Activated T-helper 1 cell treated with anti-CD3 and anti-CD28 coated beads, Interleukin-2, amount 50 U/mL, for 16 hours (primary cell): ENCODE results near the gene SEC11A.

Source experiments
- DNase-seq, 2 donors: peaks; one replicate each; pipeline ENCODE4 v3.0.0-alpha.2; 2020; ENCODE audit warnings: low read depth in 1 of 2, low spot score in 1 of 2

The SEC11A gene

GRCh38 chr15:84684092-84684491, 31.8 kb downstream of the SEC11A start:
- no peak for DNase-seq

DNA sequence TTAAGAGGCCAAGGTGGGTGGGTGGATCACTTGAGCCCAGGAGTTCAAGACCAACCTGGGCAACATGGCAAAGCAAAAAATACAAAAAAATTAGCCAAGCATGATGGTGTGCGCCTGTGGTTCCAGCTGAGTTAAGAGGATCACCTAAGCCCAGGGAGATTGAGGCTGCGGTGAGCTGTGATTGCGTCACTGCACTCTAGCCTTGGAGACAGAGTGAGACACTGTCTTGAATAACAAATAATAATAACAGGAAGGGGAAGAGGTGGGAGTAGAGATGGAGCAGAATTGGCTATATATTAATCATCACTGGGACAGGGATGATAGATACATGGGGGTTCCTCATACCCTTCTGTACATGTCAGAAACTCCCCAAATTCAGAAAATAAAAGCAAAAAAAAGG, 34.1 kb downstream of the SEC11A start:
- peak in 1 of 2 donors; percentile 20 for DNase-seq

DNA sequence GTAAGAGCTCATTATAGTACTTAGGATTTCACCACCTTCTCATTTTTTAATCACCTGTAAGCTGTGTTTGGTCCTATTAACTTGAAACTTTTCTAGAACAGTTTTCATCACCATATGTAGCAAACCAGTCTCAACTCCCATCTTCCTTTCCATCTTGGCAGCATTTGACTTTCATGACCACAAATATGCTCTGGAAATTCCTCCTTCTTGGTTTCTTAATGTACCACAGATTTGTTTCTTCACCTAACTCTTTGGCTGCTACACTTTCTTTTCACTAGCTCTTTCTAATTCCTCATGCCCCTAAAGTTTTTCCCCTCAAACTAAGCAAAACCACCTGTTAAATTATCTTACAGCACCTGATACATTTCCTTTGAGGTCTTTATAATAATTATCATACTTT, 44.7 kb downstream of the SEC11A start:
- DNase-seq = no peak

GRCh38 chr15:84669726-84670125, 46.2 kb downstream of the SEC11A start:
- no peak for DNase-seq

- no peak for DNase-seq
Observed at GRCh38 chr15:84668221-84668982, 47.5 kb downstream of the SEC11A start.

GRCh38 chr15:84666373-84666772, 49.6 kb downstream of the SEC11A start:
- no peak for DNase-seq

GRCh38 chr15:84661001-84661400, 54.9 kb downstream of the SEC11A start:
- no peak for DNase-seq

GRCh38 chr15:84659904-84660781, 55.8 kb downstream of the SEC11A start:
- DNase-seq = no peak

DNA sequence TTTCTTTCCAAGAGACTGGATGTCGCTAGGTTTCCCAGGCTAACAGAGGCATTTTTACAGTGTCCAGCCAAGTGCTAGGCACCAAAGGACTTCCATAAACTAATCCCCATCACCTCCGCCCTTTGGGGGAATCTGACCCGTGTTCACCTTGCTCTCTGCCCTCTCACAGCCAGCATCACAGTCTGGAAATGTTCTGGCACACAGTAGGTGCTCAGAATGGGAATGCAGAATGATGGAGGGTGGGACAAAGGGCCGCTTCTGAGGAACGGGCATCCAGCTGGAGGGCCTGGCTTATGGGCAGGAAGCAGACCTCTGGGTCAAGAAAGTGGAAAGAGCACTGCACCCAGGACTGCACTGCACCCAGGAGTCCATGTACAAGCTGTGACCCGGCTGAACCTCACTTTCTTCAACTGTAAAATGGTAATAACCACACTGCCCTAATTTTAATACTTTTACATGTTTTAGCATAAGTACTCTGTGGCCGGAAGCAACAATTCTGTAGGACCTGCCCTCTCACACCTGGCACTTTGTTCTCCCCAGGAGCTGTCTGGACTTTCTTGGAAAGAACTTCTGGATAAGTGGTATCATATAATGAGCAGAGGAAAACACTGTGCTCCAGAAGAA, 57.0 kb downstream of the SEC11A start:
- no peak for DNase-seq

DNA sequence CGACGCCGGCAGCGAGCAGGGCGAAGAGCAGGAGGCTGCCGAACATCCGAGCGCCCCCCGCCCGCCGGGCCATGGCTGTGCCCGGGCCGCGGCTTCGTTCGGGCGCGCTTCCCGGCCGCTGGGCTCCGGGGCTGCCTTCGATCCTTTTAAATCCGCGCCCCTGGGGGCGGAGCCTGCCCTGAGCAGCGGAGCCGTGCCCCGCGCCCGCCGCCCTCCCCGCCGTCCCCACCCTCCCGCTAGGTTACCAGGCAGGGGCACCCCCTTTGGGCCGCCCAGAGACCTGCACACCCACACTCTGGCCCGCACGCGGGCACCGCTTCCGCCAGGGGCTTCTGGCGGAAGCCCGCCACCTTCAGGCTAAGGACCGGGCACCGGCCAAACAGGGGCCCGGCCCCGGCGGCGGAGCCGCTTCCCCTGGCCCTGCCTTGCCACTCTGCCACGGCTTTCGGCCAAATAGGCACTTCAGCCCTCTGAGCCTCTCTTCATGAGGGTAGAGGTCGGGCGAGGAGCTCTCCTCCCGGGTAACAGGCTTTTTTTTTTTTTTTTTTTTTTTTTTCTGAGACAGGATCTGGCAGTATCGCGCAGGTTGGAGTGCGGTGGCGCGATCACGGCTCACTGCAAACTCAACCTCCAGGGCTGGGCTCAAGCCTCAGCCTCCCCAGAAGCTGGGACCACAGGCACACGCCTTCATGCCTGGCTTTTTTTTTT, 57.7 kb downstream of the SEC11A start, which contains the start of gene NMB:
Gene NMB (minus strand): TSS at position 120 of the 708 bp plus-strand sequence. CDS start 47 bp downstream, at position 73.
- DNase-seq = peak; percentile 60 to 80

GRCh38 chr15:84657748-84658079, 58.2 kb downstream of the SEC11A start:
- DNase-seq = no peak

DNA sequence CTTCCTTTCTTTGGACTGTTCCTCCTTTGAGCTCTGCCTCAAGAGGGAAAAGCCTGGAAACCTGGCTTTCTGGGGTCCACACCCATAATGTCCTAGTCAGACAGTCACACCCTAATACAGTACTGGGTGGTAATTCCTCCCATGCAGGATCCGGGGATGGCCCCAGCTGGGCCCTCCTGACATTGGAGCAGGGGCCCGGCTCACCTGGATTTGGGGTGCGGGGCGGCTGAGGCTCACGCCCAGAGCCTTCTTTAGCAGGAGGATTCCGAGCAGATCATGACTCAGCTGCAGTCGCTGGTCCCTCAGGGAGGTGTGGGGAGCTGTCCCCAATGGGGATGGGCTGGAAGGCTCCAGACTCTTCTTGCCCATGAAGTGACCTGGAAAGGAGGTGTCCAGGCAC, 59.0 kb downstream of the SEC11A start:
- DNase-seq = no peak

GRCh38 chr15:84654689-84655453, 61.1 kb downstream of the SEC11A start:
- DNase-seq = peak; percentile 53 to 67

DNA sequence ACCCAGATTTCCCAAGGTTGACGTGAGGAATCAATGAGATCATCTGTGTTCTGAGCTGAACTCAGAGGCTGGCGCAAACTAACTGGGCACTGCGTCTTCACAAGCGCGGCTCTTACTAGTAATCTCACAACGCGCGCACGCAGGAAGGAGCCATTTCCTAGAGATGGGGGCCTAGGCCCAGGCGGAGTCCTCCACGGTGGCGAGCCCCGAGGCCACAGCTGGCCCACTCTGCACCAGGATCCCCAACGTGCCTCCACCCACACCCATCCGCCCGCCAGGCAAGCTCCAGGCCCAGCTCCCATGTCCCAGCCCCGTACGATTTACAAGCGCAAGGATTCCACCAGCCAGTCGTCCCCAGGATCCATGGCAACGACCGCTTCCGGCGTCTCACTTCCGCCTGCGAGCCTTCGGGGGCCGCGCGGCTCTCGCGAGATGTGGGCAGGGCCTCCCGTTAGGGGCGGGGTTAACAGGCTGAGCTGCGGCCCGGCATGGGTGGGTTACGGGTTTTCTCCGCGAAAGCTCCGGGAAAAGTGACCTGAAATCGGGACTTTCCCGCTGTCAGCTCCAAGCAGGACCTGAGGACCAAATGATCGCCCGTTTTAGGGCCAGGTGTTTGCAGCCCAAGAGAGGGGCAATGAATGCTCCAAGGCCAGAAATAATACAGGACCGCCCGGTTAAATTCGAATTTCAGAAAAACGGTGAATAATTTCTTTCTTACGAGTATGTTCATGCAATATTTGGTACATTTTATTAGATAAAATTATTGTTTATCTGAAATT, 61.8 kb downstream of the SEC11A start, which contains the start of gene WDR73:
Gene WDR73 (minus strand): TSS at position 374 of the 779 bp plus-strand sequence. CDS start 9 bp downstream, at position 365.
- DNase-seq = peak; percentile 96 to 97

DNA sequence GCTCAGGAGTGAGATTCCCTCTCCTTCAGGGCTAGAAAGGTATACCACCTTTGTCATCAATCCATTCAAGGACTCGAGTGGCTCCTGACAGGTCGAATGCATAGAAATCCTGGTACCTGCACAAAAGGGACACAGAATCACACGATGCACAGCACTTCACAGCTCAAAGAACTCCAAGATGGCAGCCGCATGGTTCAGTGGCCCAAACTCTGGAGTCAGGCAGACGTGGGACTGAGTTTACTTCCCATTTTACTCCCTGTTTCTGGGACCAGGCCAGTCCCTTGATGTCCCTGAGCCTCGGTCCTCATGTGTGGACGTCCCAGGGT, 62.4 kb downstream of the SEC11A start:
- DNase-seq = no peak

DNA sequence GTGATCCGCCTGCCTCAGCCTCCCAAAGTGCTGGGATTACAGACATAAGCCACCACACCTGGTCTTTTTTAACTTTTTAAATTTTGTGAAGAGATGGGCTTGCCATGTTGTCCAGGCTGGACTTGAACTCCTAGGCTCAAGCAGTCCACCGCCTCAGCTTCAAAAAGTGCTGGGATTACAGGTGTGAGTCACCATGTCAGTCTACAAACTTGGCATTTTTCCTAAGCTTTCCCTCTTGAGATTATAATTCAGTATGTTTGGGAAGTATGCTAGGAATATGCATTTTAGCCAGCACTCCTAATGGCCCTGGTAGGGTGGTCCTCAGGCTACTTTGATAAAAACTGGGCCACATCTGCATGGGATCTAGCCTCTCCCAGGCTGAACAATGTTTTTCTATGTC, 66.2 kb downstream of the SEC11A start:
- no peak for DNase-seq

DNA sequence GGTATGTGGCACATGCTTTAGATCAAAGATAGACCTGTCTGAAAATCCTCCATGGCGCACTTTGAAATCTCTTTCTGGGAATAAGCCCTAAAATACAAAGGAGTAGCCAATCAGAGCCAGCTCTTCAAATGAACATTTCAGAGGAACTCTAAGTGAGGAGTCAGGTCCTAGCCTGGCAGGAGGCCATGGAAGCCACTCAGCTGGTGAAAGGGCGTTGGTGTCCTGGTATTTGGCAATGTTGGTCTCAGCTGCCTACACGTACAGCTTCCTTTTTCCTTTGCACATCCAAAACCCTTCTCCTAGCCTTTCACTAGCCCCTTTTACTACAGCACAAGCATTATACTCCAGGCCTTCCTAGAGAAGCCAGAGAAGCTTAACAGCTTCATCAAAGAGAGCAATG, 67.4 kb downstream of the SEC11A start:
- no peak for DNase-seq

DNA sequence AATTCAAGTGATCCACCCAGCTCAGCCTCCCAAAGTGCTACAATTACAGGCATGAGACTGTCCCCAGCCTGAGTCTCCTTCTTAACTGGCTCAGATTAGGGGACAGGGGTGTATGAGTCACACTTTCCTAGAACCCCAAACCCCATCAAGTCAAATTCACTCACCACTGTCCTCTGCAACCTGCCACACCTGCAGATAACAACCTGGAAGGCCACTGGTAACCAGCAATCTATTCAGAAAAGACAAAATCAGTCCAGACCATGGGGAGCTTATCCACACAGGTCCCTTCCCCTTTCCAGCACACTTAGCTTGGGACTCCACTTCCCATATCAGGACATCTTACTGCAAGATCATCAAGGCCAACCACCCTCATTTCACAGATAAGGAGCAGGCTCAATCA, 68.2 kb downstream of the SEC11A start:
- DNase-seq = no peak

GRCh38 chr15:84645997-84646396, 69.9 kb downstream of the SEC11A start:
- DNase-seq = no peak

GRCh38 chr15:84645496-84645895, 70.4 kb downstream of the SEC11A start:
- no peak for DNase-seq
